ENCODE data around the gene TEKT2.

Gene TEKT2

GRCh38 chr1:36076979-36077573 lies 6.8 kb upstream of the TEKT2 start:
- Histone ChIP-seq H3K36me3 (ENCODE audit: control insufficient read depth, insufficient read depth, low read length) (no peaks in the 10 kb centered on the region), H3K4me3 (replicated peaks; ENCODE audit: low read depth, low read length) (no peak overlapping the region), H3K27me3 (replicated peaks; ENCODE audit: control insufficient read depth, insufficient read depth, low read length) (no peaks in the 10 kb centered on the region)
- TF ChIP-seq, protein P1, sequence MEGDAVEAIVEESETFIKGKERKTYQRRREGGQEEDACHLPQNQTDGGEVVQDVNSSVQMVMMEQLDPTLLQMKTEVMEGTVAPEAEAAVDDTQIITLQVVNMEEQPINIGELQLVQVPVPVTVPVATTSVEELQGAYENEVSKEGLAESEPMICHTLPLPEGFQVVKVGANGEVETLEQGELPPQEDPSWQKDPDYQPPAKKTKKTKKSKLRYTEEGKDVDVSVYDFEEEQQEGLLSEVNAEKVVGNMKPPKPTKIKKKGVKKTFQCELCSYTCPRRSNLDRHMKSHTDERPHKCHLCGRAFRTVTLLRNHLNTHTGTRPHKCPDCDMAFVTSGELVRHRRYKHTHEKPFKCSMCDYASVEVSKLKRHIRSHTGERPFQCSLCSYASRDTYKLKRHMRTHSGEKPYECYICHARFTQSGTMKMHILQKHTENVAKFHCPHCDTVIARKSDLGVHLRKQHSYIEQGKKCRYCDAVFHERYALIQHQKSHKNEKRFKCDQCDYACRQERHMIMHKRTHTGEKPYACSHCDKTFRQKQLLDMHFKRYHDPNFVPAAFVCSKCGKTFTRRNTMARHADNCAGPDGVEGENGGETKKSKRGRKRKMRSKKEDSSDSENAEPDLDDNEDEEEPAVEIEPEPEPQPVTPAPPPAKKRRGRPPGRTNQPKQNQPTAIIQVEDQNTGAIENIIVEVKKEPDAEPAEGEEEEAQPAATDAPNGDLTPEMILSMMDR (IDR thresholded peaks at IDR 0.05; ENCODE audit: insufficient read depth, low read length, poor library complexity, severe bottlenecking): no peak
- DNase-seq (ENCODE audit: extremely low read depth, insufficient read length): no peak

GRCh38 chr1:36080236-36080635 lies 3.7 kb upstream of the TEKT2 start:
- no peak overlapping the region for H3K4me3 ChIP-seq (replicated peaks; ENCODE audit: low read depth, low read length)
- DNase-seq (ENCODE audit: extremely low read depth, insufficient read length): no peak
- H3K27me3 ChIP-seq (replicated peaks; ENCODE audit: control insufficient read depth, insufficient read depth, low read length): no peaks in the 10 kb centered on the region
- H3K36me3 ChIP-seq (ENCODE audit: control insufficient read depth, insufficient read depth, low read length): no peaks in the 10 kb centered on the region
- TF ChIP-seq, protein P1 (IDR thresholded peaks at IDR 0.05; ENCODE audit: insufficient read depth, low read length, poor library complexity, severe bottlenecking): no peak

DNA sequence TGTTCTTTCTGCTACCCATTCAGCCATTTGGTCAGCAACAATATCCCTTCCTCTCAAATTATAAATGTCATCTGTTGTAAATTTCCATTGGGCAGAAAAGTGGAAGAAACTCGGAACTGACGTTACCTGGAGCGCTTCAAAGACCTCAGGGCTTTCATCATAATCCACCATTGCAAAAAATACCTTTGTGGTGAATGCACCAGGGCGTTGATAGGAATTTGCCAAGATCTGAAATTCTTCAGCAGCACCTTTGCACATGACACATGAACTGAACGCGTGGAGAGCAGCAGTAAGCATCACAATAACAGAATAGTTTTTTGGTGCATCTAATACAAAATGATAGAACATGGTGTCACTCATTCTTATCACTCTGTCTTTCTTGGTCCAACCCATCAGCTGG lies 3.1 kb upstream of the TEKT2 start:
- H3K36me3 ChIP-seq (ENCODE audit: control insufficient read depth, insufficient read depth, low read length): no peaks in the 10 kb centered on the region
- TF ChIP-seq, protein P1 (IDR thresholded peaks at IDR 0.05; ENCODE audit: insufficient read depth, low read length, poor library complexity, severe bottlenecking): no peak
- H3K4me3 ChIP-seq (replicated peaks; ENCODE audit: low read depth, low read length): no peak overlapping the region
- H3K27me3 ChIP-seq (replicated peaks; ENCODE audit: control insufficient read depth, insufficient read depth, low read length): no peaks in the 10 kb centered on the region
- DNase-seq (ENCODE audit: extremely low read depth, insufficient read length): no peak

- Histone ChIP-seq H3K36me3 (ENCODE audit: control insufficient read depth, insufficient read depth, low read length) (no peaks in the 10 kb centered on the region), H3K27me3 (replicated peaks; ENCODE audit: control insufficient read depth, insufficient read depth, low read length) (no peaks in the 10 kb centered on the region), H3K4me3 (replicated peaks; ENCODE audit: low read depth, low read length) (no peak overlapping the region)
- TF ChIP-seq, protein P1 (IDR thresholded peaks at IDR 0.05; ENCODE audit: insufficient read depth, low read length, poor library complexity, severe bottlenecking): no peak
- DNase-seq (ENCODE audit: extremely low read depth, insufficient read length): no peak
These were observed 1.9 kb upstream of the TEKT2 start for GRCh38 chr1:36081926-36082485.

DNA sequence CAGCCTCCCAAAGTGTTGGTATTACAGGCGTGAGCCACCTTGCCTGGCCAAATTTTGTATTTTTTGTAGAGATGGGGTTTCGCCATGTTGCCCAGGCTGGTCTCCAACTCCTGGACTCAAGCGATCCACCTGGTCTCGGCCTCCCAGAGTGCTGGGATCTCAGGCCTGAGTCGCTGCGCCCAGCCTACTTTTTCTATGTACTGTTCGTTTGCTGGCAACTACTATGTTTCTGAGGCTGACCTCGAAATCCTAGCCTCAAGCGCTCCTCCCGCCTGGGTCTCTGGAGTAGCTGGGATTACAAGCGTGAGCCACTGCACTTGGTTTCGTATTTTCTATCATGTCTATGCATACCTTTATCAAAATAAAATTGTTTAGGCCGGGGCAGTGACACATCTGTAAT lies 675 bp upstream of the TEKT2 start:
- no peak for DNase-seq (ENCODE audit: extremely low read depth, insufficient read length)
- TF ChIP-seq, protein P1 (IDR thresholded peaks at IDR 0.05; ENCODE audit: insufficient read depth, low read length, poor library complexity, severe bottlenecking): no peak
- no peaks in the 10 kb centered on the region for H3K36me3 ChIP-seq (ENCODE audit: control insufficient read depth, insufficient read depth, low read length)
- H3K27me3 ChIP-seq (replicated peaks; ENCODE audit: control insufficient read depth, insufficient read depth, low read length): no peaks in the 10 kb centered on the region
- H3K4me3 ChIP-seq (replicated peaks; ENCODE audit: low read depth, low read length): no peak overlapping the region

All from GM06990 (cell line).